Activated CD4-positive, alpha-beta T cell treated with anti-CD3 and anti-CD28 coated beads, Interleukin-2, amount 50 U/mL, for 24 hours (primary cell): ENCODE data around the gene TRPM6.

Experiments used
- DNase-seq, 2 donors: peaks; one replicate each; pipeline ENCODE4 v3.0.0-alpha.2; 2020; ENCODE audit warnings: low read depth in 1 of 2, low spot score in 1 of 2

TRPM6 gene

GRCh38 chr9:74726581-74726980, 161.1 kb downstream of the TRPM6 start:
- DNase-seq = no peak

- DNase-seq = no peak
Measured at GRCh38 chr9:74724317-74724716, 163.4 kb downstream of the TRPM6 start.

- no peak for DNase-seq
Measured at GRCh38 chr9:74721696-74722660, 165.7 kb downstream of the TRPM6 start.

- no peak for DNase-seq
Measured at GRCh38 chr9:74719306-74719705, 168.4 kb downstream of the TRPM6 start.

GRCh38 chr9:74718709-74719108, 169.0 kb downstream of the TRPM6 start:
- DNase-seq = no peak

- no peak for DNase-seq
Measured at GRCh38 chr9:74711341-74711740, 176.4 kb downstream of the TRPM6 start.

- DNase-seq = no peak
Measured at GRCh38 chr9:74697535-74697934, 190.2 kb downstream of the TRPM6 start.

- DNase-seq = no peak
Measured at GRCh38 chr9:74696520-74696919, 191.2 kb downstream of the TRPM6 start.

GRCh38 chr9:74691058-74691457, 196.7 kb downstream of the TRPM6 start:
- no peak for DNase-seq

GRCh38 chr9:74683322-74683721, 204.4 kb downstream of the TRPM6 start:
- DNase-seq = no peak

- no peak for DNase-seq
Measured at GRCh38 chr9:74681906-74682305, 205.8 kb downstream of the TRPM6 start.

GRCh38 chr9:74674077-74674476, 213.6 kb downstream of the TRPM6 start:
- no peak for DNase-seq
